ENCODE measurements around the gene DGKA. TPM values are rescaled to one million over a fixed set of nuclear protein-coding genes. Genes with fewer than 3 reads are reported as not detected.

Gene DGKA
- total and polyA plus RNA-seq, 2 of the 13 experiments (the other 11 are each of a cell fraction or from before 2014, with no cell fraction given), result 2.4 to 5.4 TPM

- no peak for TF ChIP-seq ZNF614 (CRISPR knock-in tag; IDR thresholded peaks at IDR 0.05; ENCODE audit: borderline replicate concordance)
Measured at GRCh38 chr12:55931317-55931779, 386 bp downstream of the DGKA start (continued).

GRCh38 chr12:55931780-55932550, 1.0 kb downstream of the DGKA start:
- in situ Hi-C loops (cut with HindIII; ENCODE audit: extremely low pct_ligation_motif_present, low pct_unique_long_range_greater_than_20kb), result no loop called here
- POLR2A ChIA-PET, result interaction anchor here (2.0 to 10.5 kb wide), 3 partner anchors 42 to 114 kb away, joined by 11 to 108 read pairs (median 20); partner anchors contain the start of genes DNAJC14, ORMDL2, RAB5B and SARNP
- TF ChIP-seq CHCHD3 (CRISPR knock-in tag; IDR thresholded peaks at IDR 0.05), result no peak
- no peak for TF ChIP-seq ZNF264 (CRISPR knock-in tag; IDR thresholded peaks at IDR 0.05)
- TF ChIP-seq, protein P1, sequence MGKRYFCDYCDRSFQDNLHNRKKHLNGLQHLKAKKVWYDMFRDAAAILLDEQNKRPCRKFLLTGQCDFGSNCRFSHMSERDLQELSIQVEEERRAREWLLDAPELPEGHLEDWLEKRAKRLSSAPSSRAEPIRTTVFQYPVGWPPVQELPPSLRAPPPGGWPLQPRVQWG (CRISPR knock-in tag; IDR thresholded peaks at IDR 0.05; ENCODE audit: borderline replicate concordance, low read depth), result no peak
- TF ChIP-seq ZBTB38 (CRISPR knock-in tag; IDR thresholded peaks at IDR 0.05), result peak; percentile 18; the same call in 1 of the 2 replicates
- no peak for TF ChIP-seq GTF3A (CRISPR knock-in tag; conservative IDR thresholded peaks at IDR 0.05)
- TF ChIP-seq ZNF138 (CRISPR knock-in tag; IDR thresholded peaks at IDR 0.05; ENCODE audit: low read depth), result no peak
- no peak for TF ChIP-seq ZNF550 (CRISPR knock-in tag; IDR thresholded peaks at IDR 0.05; ENCODE audit: borderline replicate concordance)
- TF ChIP-seq HOXA5 (CRISPR knock-in tag; IDR thresholded peaks at IDR 0.05), result no peak
- no peak for TF ChIP-seq RARG (CRISPR knock-in tag; IDR thresholded peaks at IDR 0.05; ENCODE audit: low read depth)
- TF ChIP-seq JUN (CRISPR knock-in tag; IDR thresholded peaks at IDR 0.05), result no peak
- TF ChIP-seq TEF (CRISPR knock-in tag; IDR thresholded peaks at IDR 0.05), result no peak
- TF ChIP-seq ZSCAN20 (CRISPR knock-in tag; IDR thresholded peaks at IDR 0.05; ENCODE audit: borderline replicate concordance), result no peak
- 0 out of 2 replicates have a peak, but pooled peaks have one; percentile 37 for TF ChIP-seq HOXA3 (CRISPR knock-in tag; IDR thresholded peaks at IDR 0.05)
- TF ChIP-seq THAP9 (CRISPR knock-in tag; IDR thresholded peaks at IDR 0.05; ENCODE audit: borderline replicate concordance), result no peak
- no peak for TF ChIP-seq ZNF121 (CRISPR knock-in tag; IDR thresholded peaks at IDR 0.05)
- no peak for TF ChIP-seq HDAC1 (CRISPR knock-in tag; IDR thresholded peaks at IDR 0.05)

More at GRCh38 chr12:55931780-55932550, 1.0 kb downstream of the DGKA start:
- CTCF ChIA-PET (ENCODE audit: low intra/inter-chr PET ratio, low total read pairs), result no interaction called here
- H3K9me3 ChIP-seq (ENCODE audit: low read length), result no peaks in the 10 kb centered on the region
- no peak for DNase-seq (ENCODE audit: low spot score)
- intact Hi-C loops (cut with micrococcal nuclease; ENCODE audit: unreplicated experiment), result loop anchor here (1.0 to 5.0 kb wide), 2 partner anchors 109 to 195 kb away; partner anchors contain the start of gene RPS26
- 3% methylated on average over 7 of the region's 60 CpGs for WGBS (ENCODE audit: low lambda C conversion rate)
- BruUV-seq (replicated peaks), result no TSS peak
- no peaks in the 10 kb centered on the region for H3K36me3 ChIP-seq (replicated peaks in 1 of 2; ENCODE audit: control insufficient read depth in 1 of 2, insufficient read depth in 2 of 2, low read length in 2 of 2)
- H4K20me1 ChIP-seq (ENCODE audit: insufficient read depth, low read length), result no peaks in the 10 kb centered on the region
- peaks cover 49% of the 10 kb centered on the region for H3K4me1 ChIP-seq (ENCODE audit: insufficient read depth, low read length)
- H3K4me3 ChIP-seq (replicated peaks in 1 of 3; ENCODE audit: insufficient read depth in 1 of 3, low read depth in 2 of 3, low read length in 3 of 3), result peak overlapping the region; percentile 70 to 80 (median 80)
- ATAC-seq, result peak; percentile 20; the same call in 2 of the 3 replicates
- peak overlapping the region; percentile 84 for H2AFZ ChIP-seq (ENCODE audit: low read length)
- H3K27me3 ChIP-seq (ENCODE audit: control insufficient read depth in 1 of 2, insufficient read depth in 2 of 2, low read length in 2 of 2), result peaks cover 0 to 11% of the 10 kb centered on the region in 2 experiments; a peak in 1 of 5 replicates
- H3K27ac ChIP-seq (ENCODE audit: extremely low read length, insufficient read depth, low read length), result no peak overlapping the region
- peak overlapping the region; percentile 61; the same call in 1 of the 2 replicates for H3K9ac ChIP-seq (ENCODE audit: insufficient read depth, low read depth, low read length)
- no peak for FAIRE-seq
- H3K79me2 ChIP-seq (ENCODE audit: insufficient read depth, low read length), result peaks cover 9% of the 10 kb centered on the region
- H3K4me2 ChIP-seq (ENCODE audit: low read depth, low read length), result peak overlapping the region; percentile 97
